Prostate gland (tissue), 2 donors: ENCODE results near the gene TAF4B. TPM values are rescaled to one million over a fixed set of nuclear protein-coding genes. Genes with fewer than 3 reads are reported as not detected.

Experiments used
- DNase-seq: peaks from one replicate; pipeline ENCODE4 v3.0.0-alpha.2; 2019; ENCODE audit warnings: low spot score
- H3K27ac ChIP-seq, 2 donors: fragments of 200-600 bp; sonication (generic); 2 replicates each; pipeline ENCODE4 v1.5.1; 2017 to 2019
- H3K27me3 ChIP-seq: fragments of 200-600 bp; sonication (generic); replicated peaks from 2 replicates; pipeline ENCODE4 v1.5.1; 2019; ENCODE audit not compliant: insufficient read depth
- H3K36me3 ChIP-seq, 2 donors: fragments of 200-600 bp; sonication (generic); 1 replicate in 1 of 2; 2 replicates in 1 of 2; pipeline versions ENCODE4 v1.5.1 to v1.8.1; 2017 to 2019
- H3K4me1 ChIP-seq: fragments of 200-600 bp; sonication (generic); replicated peaks from 2 replicates; pipeline ENCODE4 v1.5.1; 2019
- H3K4me3 ChIP-seq, 2 donors: fragments of 200-600 bp; sonication (generic); 2 replicates each; pipeline ENCODE4 v1.5.1; 2017 to 2019
- H3K9me3 ChIP-seq: fragments of 200-600 bp; sonication (generic); 2 replicates; pipeline ENCODE4 v1.5.1; 2017
- POLR2A ChIP-seq: fragments of 450-650 bp; IDR thresholded peaks from one replicate; pipeline ENCODE4 v1.6.1; 2016; ENCODE audit warnings: antibody characterized with exemption, mild to moderate bottlenecking
- POLR2AphosphoS5 ChIP-seq: sonication (generic); formaldehyde crosslinking; IDR thresholded peaks from one replicate; pipeline ENCODE4 v1.6.1; 2017; ENCODE audit warnings: antibody characterized with exemption
- WGBS: methylation state at CpG from one replicate; pipeline ENCODE4 v1.1.5; 2018; 5-methylcytosine and 5-hydroxymethylcytosine counted together
- intact Hi-C: fragments of 100-400 bp; cut with DNase I; formaldehyde crosslinking; loops from one replicate; pipeline ENCODE4 v1.14.2; 2022
- total RNA-seq, 2 donors: library from RNA; depleted of rRNA; stranded (reverse); fragments of >200 nt; gene quantifications; one replicate each; pipeline ENCODE4 v1.1.0, GENCODE V29; 2016
- TF ChIP-seq, protein P1 (sequence below), 4 experiments: fragments of 200-600 bp in 2 of 4; fragments of 450-650 bp in 2 of 4; sonication (generic) in 2 of 4; IDR thresholded peaks; 1 replicate in 3 of 4; 2 replicates in 1 of 4; pipeline ENCODE4 v1.5.1; 2016 to 2019; ENCODE audit warnings: antibody characterized with exemption in 4 of 4, mild to moderate bottlenecking in 2 of 4, moderate library complexity in 2 of 4

TAF4B gene
- total RNA-seq, 2 donors from 2014 or later = 5.3 to 37.3 TPM

- WGBS = 98% methylated on average over 4 of the region's 4 CpGs
- no peak for DNase-seq
- Histone ChIP-seq H3K4me3 (no peak overlapping the region), H3K27ac (no peak overlapping the region), H3K36me3 (no peaks in the 10 kb centered on the region), H3K27me3 (no peaks in the 10 kb centered on the region), H3K4me1 (no peaks in the 10 kb centered on the region), H3K9me3 (no peaks in the 10 kb centered on the region)
- intact Hi-C loops = no loop called here
- TF ChIP-seq POLR2A = no peak
- no peak for TF ChIP-seq POLR2AphosphoS5
- TF ChIP-seq, protein P1, sequence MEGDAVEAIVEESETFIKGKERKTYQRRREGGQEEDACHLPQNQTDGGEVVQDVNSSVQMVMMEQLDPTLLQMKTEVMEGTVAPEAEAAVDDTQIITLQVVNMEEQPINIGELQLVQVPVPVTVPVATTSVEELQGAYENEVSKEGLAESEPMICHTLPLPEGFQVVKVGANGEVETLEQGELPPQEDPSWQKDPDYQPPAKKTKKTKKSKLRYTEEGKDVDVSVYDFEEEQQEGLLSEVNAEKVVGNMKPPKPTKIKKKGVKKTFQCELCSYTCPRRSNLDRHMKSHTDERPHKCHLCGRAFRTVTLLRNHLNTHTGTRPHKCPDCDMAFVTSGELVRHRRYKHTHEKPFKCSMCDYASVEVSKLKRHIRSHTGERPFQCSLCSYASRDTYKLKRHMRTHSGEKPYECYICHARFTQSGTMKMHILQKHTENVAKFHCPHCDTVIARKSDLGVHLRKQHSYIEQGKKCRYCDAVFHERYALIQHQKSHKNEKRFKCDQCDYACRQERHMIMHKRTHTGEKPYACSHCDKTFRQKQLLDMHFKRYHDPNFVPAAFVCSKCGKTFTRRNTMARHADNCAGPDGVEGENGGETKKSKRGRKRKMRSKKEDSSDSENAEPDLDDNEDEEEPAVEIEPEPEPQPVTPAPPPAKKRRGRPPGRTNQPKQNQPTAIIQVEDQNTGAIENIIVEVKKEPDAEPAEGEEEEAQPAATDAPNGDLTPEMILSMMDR (IDR thresholded peaks at IDR 0.05) = no peak
Observed at GRCh38 chr18:26268454-26268853, 42.2 kb downstream of the TAF4B start.

DNA sequence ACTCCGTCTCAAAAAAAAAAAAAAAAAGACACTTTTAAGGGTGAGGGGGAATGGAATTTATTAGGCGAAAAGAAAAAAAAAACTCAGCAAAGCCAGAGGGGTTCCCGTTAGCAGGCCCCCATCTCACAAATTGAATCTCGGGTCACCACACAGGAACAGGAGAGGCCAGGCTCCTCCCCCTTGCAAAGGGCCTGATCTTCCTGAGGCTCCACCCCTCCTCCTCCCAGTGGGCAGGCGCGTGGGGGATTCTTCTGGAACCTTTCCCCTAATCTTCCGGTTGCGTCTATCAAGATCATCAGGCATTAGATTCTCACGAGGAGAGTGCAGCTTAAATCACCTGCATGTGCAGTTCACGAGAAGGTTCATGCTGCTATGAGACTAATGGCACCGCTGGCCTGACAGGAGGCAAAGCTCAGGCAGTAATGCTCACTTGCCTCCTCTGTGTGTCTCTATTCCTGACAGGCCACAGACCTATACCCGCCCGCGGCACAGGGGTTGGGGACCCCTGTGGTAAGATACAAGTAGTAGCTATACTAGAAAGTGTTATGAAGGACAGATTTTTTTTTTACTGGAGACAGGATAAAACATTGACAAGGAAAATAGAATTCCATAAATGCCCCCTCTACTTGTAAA lies 45.8 kb downstream of the TAF4B start:
- Histone ChIP-seq H3K4me3 (no peak overlapping the region), H3K27ac (no peak overlapping the region), H3K27me3 (no peaks in the 10 kb centered on the region), H3K9me3 (no peaks in the 10 kb centered on the region), H3K36me3 (no peaks in the 10 kb centered on the region), H3K4me1 (no peaks in the 10 kb centered on the region)
- 93% methylated on average over 14 of the region's 14 CpGs for WGBS
- intact Hi-C loops = no loop called here
- no peak for DNase-seq
- no peak for TF ChIP-seq POLR2A
- TF ChIP-seq POLR2AphosphoS5 = no peak
- TF ChIP-seq, protein P1 (IDR thresholded peaks at IDR 0.05) = no peak

DNA sequence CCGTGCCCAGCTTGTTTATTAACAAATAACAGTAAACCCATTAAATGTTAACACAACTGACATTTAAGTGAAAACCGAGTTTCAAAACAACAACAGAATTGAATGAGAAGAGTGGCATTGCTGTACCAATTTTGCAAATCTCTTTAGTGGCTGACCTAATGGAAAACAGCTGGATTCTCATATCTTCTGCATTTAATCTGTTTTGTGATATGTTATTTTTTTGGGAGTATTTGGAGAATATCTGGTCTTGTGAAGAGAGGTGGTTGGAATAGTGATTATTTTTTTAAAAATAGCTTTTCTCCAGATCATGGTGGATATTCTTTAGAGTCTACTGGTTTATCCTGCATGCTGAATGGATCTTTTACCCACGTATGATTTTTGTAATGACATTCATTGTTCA lies 51.1 kb downstream of the TAF4B start:
- Histone ChIP-seq H3K4me3 (no peak overlapping the region), H3K4me1 (no peaks in the 10 kb centered on the region), H3K36me3 (no peaks in the 10 kb centered on the region), H3K27me3 (no peaks in the 10 kb centered on the region), H3K27ac (no peak overlapping the region), H3K9me3 (no peaks in the 10 kb centered on the region)
- WGBS = 71% methylated on average over 3 of the region's 3 CpGs
- intact Hi-C loops = no loop called here
- no peak for TF ChIP-seq POLR2A
- TF ChIP-seq, protein P1 (IDR thresholded peaks at IDR 0.05) = no peak
- no peak for TF ChIP-seq POLR2AphosphoS5
- no peak for DNase-seq

DNA sequence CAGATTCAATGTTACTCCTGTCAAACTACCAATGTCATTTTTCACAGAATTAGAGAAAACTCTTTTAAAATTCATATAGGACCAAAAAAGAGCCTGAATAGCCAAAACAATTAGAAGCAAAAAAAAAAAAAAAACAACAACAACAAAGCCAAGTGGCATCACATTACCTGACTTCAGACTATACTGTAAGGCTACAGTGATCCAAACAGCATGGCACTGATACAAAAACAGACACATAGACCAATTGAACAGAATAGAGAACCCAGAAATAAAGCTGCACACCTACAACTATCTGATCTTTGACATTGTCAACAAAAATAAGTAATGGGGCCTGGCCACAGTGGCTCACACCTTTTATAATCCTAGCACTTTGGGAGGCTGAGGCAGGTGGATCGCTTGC lies 53.2 kb downstream of the TAF4B start:
- H3K4me3 ChIP-seq = no peak overlapping the region
- no peak overlapping the region for H3K27ac ChIP-seq
- TF ChIP-seq POLR2AphosphoS5 (no peak), POLR2A (no peak)
- TF ChIP-seq, protein P1 (IDR thresholded peaks at IDR 0.05) = no peak
- DNase-seq = no peak
- intact Hi-C loops = no loop called here
- no peaks in the 10 kb centered on the region for H3K27me3 ChIP-seq
- H3K9me3 ChIP-seq = no peaks in the 10 kb centered on the region
- 100% methylated on average over 1 of the region's 1 CpG for WGBS
- H3K36me3 ChIP-seq = no peaks in the 10 kb centered on the region
- no peaks in the 10 kb centered on the region for H3K4me1 ChIP-seq

GRCh38 chr18:26286008-26286407 lies 59.8 kb downstream of the TAF4B start:
- intact Hi-C loops = no loop called here
- no peak for DNase-seq
- Histone ChIP-seq H3K27ac (no peak overlapping the region), H3K4me1 (no peaks in the 10 kb centered on the region), H3K36me3 (no peaks in the 10 kb centered on the region), H3K9me3 (no peaks in the 10 kb centered on the region), H3K27me3 (no peaks in the 10 kb centered on the region), H3K4me3 (no peak overlapping the region)
- TF ChIP-seq POLR2AphosphoS5 (no peak), POLR2A (no peak)
- TF ChIP-seq, protein P1 (IDR thresholded peaks at IDR 0.05) = no peak
- WGBS = 47% methylated on average over 1 of the region's 1 CpG
